Fibroblast of the aortic adventitia (primary cell): ENCODE data around the gene CACNA1H. TPM values are rescaled to one million over a fixed set of nuclear protein-coding genes. Genes with fewer than 3 reads are reported as not detected.
"Not testable (repeated sequence)": the region's sequence is repeated elsewhere in the genome, so short reads cannot be mapped to it uniquely, and the experiment has no call there.

Experiments used
- DNase-seq: peaks from one replicate; pipeline ENCODE4 v3.0.0-alpha.2; 2010; ENCODE audit warnings: low read depth
- H3K4me3 ChIP-seq: 2 replicates; pipeline ENCODE4 v1.5.1; 2011; ENCODE audit warnings: low read depth, mild to moderate bottlenecking, control low read depth, low read length, moderate library complexity
- total RNA-seq: library from RNA; depleted of rRNA; stranded (reverse); fragments of >200 nt; gene quantifications from 2 replicates; pipeline ENCODE4 v1.2.3, GENCODE V29; 2012; ENCODE audit warnings: low replicate concordance
- TF ChIP-seq, protein P1 (sequence below): IDR thresholded peaks from 2 replicates; pipeline ENCODE4 v1.5.1; 2011; ENCODE audit warnings: mild to moderate bottlenecking, low read length, control low read depth, inconsistent platforms; ENCODE audit not compliant: insufficient read depth

Gene CACNA1H
- total RNA-seq, 1 donor: not detected

DNA sequence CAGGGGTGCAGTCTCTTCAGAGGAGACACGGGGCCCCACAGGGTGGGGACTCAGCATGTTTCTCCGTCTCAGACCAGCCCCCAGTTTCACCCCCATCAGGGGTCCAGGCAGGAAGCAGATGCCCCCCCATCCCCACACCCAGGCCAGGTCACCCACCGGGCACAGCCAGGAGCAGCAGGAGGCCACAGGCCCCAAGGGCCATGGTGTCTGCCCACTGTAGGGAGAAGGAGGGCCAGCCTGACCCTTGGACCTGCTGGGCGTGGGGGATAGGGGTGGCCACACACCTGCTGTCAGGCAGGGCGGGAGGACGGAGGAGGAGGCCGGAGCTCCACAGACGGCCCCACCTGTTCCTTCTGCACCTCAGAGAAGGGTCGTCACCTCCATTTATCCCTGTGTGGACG, 72.1 kb downstream of the CACNA1H start, which contains the start of gene TPSG1:
TSS of gene TPSG1 (minus strand) at position 218 of the 401 bp plus-strand sequence. CDS start at position 202, 16 bp downstream.
- TF ChIP-seq, protein P1, sequence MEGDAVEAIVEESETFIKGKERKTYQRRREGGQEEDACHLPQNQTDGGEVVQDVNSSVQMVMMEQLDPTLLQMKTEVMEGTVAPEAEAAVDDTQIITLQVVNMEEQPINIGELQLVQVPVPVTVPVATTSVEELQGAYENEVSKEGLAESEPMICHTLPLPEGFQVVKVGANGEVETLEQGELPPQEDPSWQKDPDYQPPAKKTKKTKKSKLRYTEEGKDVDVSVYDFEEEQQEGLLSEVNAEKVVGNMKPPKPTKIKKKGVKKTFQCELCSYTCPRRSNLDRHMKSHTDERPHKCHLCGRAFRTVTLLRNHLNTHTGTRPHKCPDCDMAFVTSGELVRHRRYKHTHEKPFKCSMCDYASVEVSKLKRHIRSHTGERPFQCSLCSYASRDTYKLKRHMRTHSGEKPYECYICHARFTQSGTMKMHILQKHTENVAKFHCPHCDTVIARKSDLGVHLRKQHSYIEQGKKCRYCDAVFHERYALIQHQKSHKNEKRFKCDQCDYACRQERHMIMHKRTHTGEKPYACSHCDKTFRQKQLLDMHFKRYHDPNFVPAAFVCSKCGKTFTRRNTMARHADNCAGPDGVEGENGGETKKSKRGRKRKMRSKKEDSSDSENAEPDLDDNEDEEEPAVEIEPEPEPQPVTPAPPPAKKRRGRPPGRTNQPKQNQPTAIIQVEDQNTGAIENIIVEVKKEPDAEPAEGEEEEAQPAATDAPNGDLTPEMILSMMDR: no peak
- no peak for DNase-seq

DNA sequence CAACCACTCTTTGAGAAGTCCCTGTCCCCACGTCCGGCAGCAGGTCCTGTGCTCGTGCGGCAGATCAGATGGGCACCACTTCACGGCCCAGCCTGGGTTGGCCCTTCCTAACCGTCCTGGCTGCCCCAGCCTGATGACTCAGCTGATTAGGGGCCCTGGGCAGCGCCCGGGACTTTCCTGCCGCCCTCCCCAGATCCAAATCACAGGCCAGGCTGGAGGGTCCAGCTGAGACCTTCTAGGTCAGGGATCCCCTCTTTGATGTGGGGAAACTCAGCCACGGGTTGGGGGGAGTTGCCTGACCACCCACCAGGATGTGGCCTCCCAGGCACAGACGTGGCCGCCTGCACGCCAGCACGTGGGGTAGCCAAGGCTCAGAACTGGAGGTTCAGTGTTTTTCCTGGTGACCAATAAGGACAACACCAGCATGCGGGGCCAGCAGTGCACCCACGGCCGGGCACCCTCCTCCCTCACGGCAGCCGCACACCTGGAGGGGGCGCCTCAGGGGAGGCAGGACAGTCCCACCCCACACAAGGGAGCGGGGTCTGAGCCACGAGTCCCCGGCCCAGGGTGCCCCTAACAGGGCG, 72.9 kb downstream of the CACNA1H start:
- not testable (repeated sequence) for DNase-seq, H3K4me3 ChIP-seq

More for the DNA sequence above, 72.1 kb downstream of the CACNA1H start, which contains the start of gene TPSG1:
- no peak within 1 kb of the TSS for H3K4me3 ChIP-seq

DNA sequence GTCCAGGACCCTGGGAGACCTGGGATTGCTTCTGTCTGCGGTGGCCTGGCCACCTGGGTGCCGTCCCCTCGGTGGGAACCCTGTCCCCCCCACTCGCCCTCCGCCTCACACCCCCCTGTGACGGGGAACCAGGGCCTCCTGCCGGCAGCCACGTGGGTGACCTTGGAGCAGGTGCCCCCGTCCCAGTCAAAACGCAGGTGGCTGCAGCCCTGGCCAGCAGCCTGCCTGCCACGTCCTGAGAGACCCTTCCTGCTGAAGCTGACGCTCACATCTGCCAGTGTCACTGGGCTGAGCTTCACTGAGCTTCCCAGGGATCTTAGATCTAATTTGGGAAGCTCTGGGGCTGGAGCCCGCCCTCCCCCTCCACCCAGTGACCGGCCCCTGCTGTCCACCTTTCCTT, 73.8 kb downstream of the CACNA1H start:
- DNase-seq, H3K4me3 ChIP-seq: not testable (repeated sequence)

DNA sequence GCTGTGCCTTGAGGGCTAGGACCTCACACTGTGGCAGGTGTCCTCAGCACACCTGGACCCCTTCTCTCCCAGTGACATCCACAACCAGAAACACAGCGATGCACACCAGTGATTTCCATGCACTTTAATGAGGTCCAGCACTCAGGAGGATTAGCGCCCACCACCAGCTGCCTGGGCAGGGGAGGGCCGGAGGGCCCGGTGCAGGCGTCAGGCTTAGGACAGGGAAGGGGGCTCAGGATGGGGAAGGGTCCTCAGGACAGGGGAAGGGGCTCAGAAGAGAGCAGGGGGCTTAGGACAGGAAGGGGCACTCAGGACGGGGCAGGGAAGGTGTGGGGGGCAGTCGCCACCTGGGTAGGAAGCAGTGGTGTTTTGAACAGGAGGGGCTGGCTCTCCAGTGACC, 75.3 kb downstream of the CACNA1H start:
- not testable (repeated sequence) for DNase-seq, H3K4me3 ChIP-seq

DNA sequence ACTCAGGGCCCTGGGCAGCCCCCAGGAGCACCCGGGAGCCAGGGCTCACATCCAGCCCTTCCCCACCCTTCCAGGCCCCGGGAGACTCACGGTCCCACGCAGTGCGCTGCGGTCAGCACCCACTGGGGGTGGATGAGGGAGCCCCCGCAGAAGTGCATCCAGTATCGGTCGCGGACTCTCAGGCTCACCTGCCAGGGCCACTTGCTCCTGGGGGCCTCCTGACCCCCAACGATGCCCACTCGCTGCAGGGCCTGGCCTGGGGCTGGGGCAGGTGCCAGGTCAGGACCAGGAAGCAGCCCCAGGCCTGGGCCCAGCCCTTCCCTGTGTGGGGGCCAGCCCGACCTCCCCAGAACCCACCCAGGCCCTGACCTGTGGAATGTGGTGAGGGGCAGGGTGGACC, 76.6 kb downstream of the CACNA1H start:
- not testable (repeated sequence) for H3K4me3 ChIP-seq, DNase-seq

DNA sequence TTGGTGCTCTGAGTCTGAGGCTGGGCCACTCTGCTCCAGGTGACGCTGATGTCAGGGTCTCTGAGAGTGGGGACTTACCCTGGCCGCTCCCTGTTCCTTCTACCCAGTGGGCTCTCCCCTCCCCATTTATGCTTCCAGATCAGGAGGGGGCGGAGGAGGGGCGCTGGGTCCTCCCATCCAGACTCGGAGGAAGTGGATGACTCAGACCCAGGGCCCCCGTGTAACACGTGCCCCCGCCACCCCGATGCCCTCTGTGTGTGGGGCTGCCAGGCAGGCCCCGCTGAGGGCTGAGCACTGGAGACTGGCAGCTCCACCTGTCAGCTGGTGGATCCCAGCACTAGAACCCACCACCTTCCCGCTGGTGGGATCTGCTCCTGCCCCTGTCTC, 77.2 kb downstream of the CACNA1H start, which contains the start of gene TPSB2:
TSS of gene TPSB2 (minus strand) at position 101 of the 387 bp plus-strand sequence. CDS start 233 bp downstream, outside the sequence.
- not testable (repeated sequence) for DNase-seq, H3K4me3 ChIP-seq

DNA sequence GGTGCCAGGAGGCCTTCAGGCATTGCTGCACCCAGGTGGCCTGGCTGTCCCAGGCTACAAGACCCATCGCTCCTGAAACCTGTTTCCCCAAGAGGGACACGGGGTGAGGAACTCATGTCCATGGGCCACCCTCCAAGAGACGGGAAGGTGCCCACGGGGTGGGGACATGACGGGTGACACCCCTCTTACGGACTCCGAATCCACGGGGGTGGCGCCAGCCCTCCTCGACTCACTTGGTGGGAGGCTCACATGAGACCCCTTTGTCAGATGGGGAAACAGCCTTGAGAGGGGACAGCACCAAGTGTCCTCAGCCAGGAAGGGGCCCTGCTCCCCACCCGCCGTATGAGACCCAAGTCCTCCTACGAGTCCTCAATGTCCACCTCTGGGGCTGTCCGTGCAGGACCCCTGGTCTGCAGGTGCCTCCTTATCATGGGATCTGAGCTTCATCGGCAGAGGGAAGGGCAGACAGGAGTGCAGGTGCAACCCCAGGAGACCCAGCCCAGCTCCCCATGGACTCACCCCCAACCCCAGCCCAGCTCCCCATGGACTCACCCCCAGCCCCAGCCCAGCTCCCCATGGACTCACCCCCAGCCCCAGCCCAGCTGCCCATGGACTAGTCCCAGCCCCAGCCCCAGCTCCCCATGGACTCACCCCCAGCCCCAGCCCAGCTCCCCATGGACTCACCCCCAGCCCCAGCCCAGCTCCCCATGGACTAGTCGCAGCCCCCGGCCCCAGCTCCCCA, 77.7 kb downstream of the CACNA1H start:
- DNase-seq, H3K4me3 ChIP-seq: not testable (repeated sequence)

DNA sequence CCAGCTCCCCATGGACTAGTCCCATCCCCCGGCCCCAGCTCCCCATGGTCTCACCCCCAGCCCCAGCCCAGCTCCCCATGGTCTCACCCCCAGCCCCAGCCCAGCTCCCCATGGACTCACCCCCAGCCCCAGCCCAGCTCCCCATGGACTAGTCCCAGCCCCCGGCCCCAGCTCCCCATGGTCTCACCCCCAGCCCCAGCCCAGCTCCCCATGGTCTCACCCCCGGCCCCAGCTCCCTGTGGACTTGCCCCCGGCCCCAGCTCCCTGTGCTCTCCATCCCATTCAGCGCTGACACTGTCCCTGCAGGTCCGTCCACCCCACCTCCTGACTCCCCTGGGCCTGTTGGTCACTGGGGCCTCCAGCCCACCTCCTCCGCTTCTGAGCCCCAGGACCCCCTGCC, 78.4 kb downstream of the CACNA1H start:
- not testable (repeated sequence) for DNase-seq

DNA sequence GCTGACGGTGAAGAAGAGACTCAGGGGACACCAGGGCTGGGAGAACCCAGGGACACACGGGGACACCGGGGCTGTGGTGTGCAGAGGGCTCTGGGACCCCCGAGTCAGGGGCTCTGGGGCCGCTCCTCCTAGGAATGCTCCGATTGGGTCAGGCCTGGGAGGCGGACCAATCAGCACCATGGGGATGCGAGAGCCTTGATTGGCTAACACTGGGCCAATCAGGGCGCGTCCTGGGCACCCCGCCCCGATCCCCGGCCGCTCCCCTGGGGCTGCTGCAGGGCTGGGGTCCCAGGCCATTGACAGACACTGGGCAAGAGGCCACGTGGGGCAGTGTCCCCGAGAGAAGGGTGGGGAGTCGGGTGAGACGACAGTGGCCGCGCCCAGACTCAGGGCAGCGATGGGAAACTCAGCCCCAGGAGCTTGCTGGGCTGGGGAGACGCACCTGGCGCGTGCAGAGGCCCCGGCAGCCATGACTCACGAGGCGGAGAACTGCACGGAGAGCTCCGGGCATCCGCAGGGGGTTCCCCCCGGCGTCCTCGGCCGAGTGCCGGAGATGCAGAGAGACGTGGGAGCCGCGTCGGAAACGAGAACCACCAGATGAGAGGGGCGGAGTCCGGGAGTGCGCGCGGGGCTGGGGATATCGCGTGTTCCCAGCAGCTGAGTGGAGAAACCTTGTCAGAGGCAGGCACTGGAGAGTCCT, 79.3 kb downstream of the CACNA1H start:
- H3K4me3 ChIP-seq, DNase-seq: not testable (repeated sequence)

More for the DNA sequence above, 78.4 kb downstream of the CACNA1H start:
- not testable (repeated sequence) for H3K4me3 ChIP-seq

DNA sequence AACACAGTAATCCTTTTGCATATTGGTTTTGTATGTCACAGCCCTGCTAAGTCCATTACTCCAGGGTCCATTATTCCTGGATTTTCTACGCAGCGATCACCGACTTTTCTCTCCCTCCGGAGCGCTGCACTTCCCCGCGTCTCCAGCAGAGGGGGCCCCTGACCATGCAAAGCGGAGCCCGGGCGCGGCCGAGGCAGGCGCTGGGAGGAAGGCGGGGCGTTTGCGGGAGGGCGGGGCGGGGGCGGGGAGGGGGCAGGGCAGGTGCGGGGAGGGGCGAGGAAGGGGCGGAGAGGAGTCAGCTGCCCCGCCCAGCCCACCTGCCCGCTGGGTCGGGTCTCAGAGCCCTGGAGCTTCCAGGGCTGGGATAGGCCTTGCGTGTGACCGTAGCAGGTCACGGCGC, 83.8 kb downstream of the CACNA1H start:
- H3K4me3 ChIP-seq: not testable (repeated sequence)

DNA sequence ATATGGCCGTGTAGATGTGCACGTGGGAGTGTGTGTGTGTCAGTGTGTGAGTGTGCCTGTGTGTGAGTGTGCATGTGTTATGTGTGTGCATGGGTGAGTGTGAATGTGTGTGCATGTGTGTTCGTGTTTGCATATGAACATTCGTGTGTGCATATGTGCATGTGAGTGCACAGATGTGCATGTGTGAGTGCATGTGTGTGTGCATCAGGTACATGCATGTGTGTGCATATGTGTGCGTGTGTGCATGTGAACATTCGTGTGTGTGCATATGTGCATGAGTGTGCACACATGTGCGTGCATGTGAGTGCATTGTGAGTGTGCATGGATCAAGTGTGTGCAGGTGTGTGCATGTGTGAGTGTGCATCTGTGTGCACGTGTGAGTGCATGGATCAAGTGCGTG, 85.1 kb downstream of the CACNA1H start:
- H3K4me3 ChIP-seq: no peak overlapping the region
- TF ChIP-seq, protein P1: no peak
- DNase-seq: no peak

More for the DNA sequence above, 83.8 kb downstream of the CACNA1H start:
- DNase-seq: not testable (repeated sequence)

DNA sequence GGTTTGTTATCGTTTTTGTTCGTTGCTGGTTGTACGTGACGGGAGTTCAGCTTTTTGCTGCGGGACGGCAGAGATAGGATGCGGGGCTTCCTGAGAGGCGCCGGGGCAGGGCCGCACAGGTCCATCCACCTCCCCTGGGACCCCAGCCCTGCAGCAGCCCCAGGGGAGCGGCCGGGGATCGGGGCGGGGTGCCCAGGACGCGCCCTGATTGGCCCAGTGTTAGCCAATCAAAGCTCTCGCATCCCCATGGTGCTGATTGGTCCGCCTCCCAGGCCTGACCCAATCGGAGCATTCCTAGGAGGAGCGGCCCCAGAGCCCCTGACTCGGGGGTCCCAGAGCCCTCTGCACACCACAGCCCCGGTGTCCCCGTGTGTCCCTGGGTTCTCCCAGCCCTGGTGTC, 86.0 kb downstream of the CACNA1H start:
- H3K4me3 ChIP-seq: not testable (repeated sequence)

DNA sequence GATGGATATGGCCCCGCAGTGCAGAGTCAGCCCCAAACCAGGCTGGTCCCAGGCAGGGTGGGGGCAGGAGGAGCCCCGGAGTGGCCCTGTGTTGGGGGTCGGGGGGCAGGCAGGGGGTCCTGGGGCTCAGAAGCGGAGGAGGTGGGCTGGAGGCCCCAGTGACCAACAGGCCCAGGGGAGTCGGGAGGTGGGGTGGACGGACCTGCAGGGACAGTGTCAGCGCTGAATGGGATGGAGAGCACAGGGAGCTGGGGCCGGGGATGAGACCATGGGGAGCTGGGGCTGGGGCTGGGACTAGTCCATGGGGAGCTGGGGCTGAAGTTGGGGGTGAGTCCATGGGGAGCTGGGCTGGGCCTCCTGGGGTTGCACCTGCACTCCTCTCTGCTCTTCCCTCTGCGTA, 86.7 kb downstream of the CACNA1H start:
- not testable (repeated sequence) for DNase-seq, H3K4me3 ChIP-seq

More for the DNA sequence above, 86.0 kb downstream of the CACNA1H start:
- DNase-seq: not testable (repeated sequence)

DNA sequence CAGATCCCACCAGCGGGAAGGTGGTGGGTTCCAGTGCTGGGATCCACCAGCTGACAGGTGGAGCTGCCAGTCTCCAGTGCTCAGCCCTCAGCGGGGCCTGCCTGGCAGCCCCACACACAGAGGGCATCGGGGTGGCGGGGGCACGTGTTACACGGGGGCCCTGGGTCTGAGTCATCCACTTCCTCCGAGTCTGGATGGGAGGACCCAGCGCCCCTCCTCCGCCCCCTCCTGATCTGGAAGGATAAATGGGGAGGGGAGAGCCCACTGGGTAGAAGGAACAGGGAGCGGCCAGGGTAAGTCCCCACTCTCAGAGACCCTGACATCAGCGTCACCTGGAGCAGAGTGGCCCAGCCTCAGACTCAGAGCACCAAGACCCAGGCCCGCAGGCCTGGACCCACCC, 87.5 kb downstream of the CACNA1H start, which contains the start of gene TPSAB1:
TSS of gene TPSAB1 (plus strand) at position 270 of the 400 bp plus-strand sequence. CDS start 234 bp downstream, outside the sequence.
- DNase-seq, H3K4me3 ChIP-seq: not testable (repeated sequence)

DNA sequence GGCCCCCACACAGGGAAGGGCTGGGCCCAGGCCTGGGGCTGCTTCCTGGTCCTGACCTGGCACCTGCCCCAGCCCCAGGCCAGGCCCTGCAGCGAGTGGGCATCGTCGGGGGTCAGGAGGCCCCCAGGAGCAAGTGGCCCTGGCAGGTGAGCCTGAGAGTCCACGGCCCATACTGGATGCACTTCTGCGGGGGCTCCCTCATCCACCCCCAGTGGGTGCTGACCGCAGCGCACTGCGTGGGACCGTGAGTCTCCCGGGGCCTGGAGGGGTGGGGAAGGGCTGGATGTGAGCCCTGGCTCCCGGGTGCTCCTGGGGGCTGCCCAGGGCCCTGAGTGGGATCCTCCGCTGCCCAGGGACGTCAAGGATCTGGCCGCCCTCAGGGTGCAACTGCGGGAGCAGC, 88.2 kb downstream of the CACNA1H start:
- not testable (repeated sequence) for DNase-seq, H3K4me3 ChIP-seq

DNA sequence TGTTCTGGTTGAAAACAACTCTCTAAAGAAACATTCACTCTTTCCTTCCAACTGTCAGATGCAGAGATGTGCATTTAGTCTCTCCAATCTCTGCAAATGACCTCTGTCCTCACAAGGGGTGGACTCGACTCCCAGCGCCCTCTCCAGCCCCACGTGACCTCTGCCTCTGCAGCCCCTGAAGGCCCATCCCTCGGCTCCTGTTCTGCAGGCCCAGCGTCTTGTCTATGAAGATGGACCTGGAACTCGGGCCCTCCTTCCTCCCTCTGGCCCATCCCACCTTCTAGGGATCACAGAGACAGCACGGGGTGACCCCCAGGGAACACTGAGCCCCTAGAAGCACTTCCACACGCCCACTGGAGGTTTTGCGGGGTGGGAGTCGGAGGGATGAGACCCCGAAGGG, 90.5 kb downstream of the CACNA1H start:
- not testable (repeated sequence) for H3K4me3 ChIP-seq, DNase-seq
